22Rv1 (cell line): ENCODE results near the gene ICAM3.

Experiments
- CTCF ChIP-seq: fragments of 450-650 bp; IDR thresholded peaks from 2 replicates; pipeline ENCODE4 v1.5.1; 2017; ENCODE audit warnings: mild to moderate bottlenecking
- ZFX ChIP-seq: fragments of 450-650 bp; IDR thresholded peaks from 2 replicates; pipeline ENCODE4 v1.6.1; 2017; ENCODE audit warnings: antibody characterized with exemption, borderline replicate concordance

GRCh38 chr19:10290357-10290875 is 49.0 kb downstream of the ICAM3 start:
- TF ChIP-seq CTCF (no peak), ZFX (no peak)
